Gastrocnemius medialis (tissue), 4 donors: ENCODE measurements around the gene PARP11.

Experiments used
- POLR2A ChIP-seq, 2 donors: fragments of 450-650 bp; IDR thresholded peaks; one replicate each; pipeline ENCODE4 v1.6.1; 2017; ENCODE audit warnings: antibody characterized with exemption in 2 of 2, mild to moderate bottlenecking in 2 of 2, moderate library complexity in 2 of 2
- TF ChIP-seq, protein P1 (sequence below), 5 experiments: fragments of 450-650 bp in 3 of 5; fragments of 200-600 bp in 2 of 5; sonication (generic) in 2 of 5; IDR thresholded peaks in 4 of 5; conservative IDR thresholded peaks in 1 of 5; 1 replicate in 4 of 5; 2 replicates in 1 of 5; pipeline ENCODE4 v1.5.1; 2016 to 2019; ENCODE audit warnings: antibody characterized with exemption in 5 of 5, mild to moderate bottlenecking in 3 of 5, moderate library complexity in 3 of 5

DNA sequence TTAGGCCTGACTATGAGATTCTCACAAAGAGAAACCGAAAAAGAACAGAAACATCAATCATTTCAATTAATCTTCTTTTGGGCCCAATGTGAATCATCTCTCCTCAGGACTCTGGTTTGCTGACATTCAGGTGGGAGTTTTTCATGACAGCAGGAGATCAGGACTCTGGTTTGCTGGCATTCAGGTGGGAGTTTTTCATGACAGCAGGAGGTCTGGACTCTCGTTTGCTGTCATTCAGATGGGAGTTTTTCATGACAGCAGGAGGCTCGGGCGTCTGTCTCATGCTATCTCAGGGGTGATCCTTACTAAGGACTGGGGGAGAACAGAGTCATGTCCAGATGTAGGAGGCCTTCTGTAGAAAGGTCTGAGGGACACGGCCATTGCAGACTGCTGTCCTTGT, 40.1 kb upstream of the PARP11 start:
- no peak for TF ChIP-seq POLR2A (IDR thresholded peaks at IDR 0.05)
- TF ChIP-seq, protein P1, sequence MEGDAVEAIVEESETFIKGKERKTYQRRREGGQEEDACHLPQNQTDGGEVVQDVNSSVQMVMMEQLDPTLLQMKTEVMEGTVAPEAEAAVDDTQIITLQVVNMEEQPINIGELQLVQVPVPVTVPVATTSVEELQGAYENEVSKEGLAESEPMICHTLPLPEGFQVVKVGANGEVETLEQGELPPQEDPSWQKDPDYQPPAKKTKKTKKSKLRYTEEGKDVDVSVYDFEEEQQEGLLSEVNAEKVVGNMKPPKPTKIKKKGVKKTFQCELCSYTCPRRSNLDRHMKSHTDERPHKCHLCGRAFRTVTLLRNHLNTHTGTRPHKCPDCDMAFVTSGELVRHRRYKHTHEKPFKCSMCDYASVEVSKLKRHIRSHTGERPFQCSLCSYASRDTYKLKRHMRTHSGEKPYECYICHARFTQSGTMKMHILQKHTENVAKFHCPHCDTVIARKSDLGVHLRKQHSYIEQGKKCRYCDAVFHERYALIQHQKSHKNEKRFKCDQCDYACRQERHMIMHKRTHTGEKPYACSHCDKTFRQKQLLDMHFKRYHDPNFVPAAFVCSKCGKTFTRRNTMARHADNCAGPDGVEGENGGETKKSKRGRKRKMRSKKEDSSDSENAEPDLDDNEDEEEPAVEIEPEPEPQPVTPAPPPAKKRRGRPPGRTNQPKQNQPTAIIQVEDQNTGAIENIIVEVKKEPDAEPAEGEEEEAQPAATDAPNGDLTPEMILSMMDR (IDR thresholded peaks at IDR 0.05 in 4 of 5, conservative IDR thresholded peaks at IDR 0.05 in 1 of 5): no peak
